DND-41 (cell line): ENCODE results near the gene FHIT.

Experiments used
- ATAC-seq: fragments of 200-7000 bp; cut with Tn5 transposase; 3 replicates; pipeline ENCODE4 v1.9.1; 2021; ENCODE audit warnings: low read depth; ENCODE audit not compliant: insufficient read depth
- DNase-seq: peaks from one replicate; pipeline ENCODE4 v3.0.0-alpha.2; 2020
- H2AFZ ChIP-seq: 2 replicates; pipeline ENCODE4 v1.6.0; 2012; ENCODE audit warnings: low read depth, low read length
- H3K27ac ChIP-seq: 2 replicates; pipeline ENCODE4 v1.5.1; 2012; ENCODE audit warnings: low read length, inconsistent platforms
- H3K27me3 ChIP-seq: fragments of 200-600 bp; sonication (generic); 2 replicates; pipeline ENCODE4 v1.6.0; 2012; ENCODE audit warnings: low read length, mild to moderate bottlenecking, inconsistent platforms; ENCODE audit not compliant: insufficient read depth, poor library complexity
- H3K36me3 ChIP-seq: 2 replicates; pipeline ENCODE4 v1.5.1; 2012; ENCODE audit warnings: low read length, inconsistent platforms; ENCODE audit not compliant: insufficient read depth
- H3K4me1 ChIP-seq: 2 replicates; pipeline ENCODE4 v1.5.1; 2012; ENCODE audit warnings: mild to moderate bottlenecking, low read length; ENCODE audit not compliant: insufficient read depth
- H3K4me2 ChIP-seq: 2 replicates; pipeline ENCODE4 v1.6.0; 2012; ENCODE audit warnings: mild to moderate bottlenecking, moderate library complexity, low read length, inconsistent platforms; ENCODE audit not compliant: insufficient read depth
- H3K4me3 ChIP-seq, 2 experiments: fragments of 200-600 bp in 1 of 2; shearing (Covaris generic) in 1 of 2; 2 replicates each; pipeline ENCODE4 v1.5.1; 2012 to 2016; ENCODE audit warnings: inconsistent platforms in 2 of 2, low read length in 2 of 2, mild to moderate bottlenecking in 2 of 2, low read depth in 1 of 2, moderate library complexity in 1 of 2
- H3K79me2 ChIP-seq: 2 replicates; pipeline ENCODE4 v1.6.0; 2012; ENCODE audit warnings: low read length, inconsistent platforms; ENCODE audit not compliant: insufficient read depth
- H3K9ac ChIP-seq: 2 replicates; pipeline ENCODE4 v1.6.0; 2012; ENCODE audit warnings: low read depth, mild to moderate bottlenecking, inconsistent platforms, low read length, moderate library complexity
- H3K9me3 ChIP-seq: 2 replicates; pipeline ENCODE4 v1.5.1; 2012; ENCODE audit warnings: low read length, moderate library complexity, mild to moderate bottlenecking, inconsistent platforms; ENCODE audit not compliant: insufficient read depth, severe bottlenecking
- H4K20me1 ChIP-seq: 2 replicates; pipeline ENCODE4 v1.6.0; 2012; ENCODE audit warnings: low read length; ENCODE audit not compliant: insufficient read depth
- CTCF ChIP-seq: IDR thresholded peaks from 2 replicates; pipeline ENCODE4 v1.5.1; 2012; ENCODE audit warnings: borderline replicate concordance, low read length, moderate library complexity, mild to moderate bottlenecking; ENCODE audit not compliant: poor library complexity, severe bottlenecking; ENCODE audit errors: extremely low read depth
- EZH2 ChIP-seq: IDR thresholded peaks from 3 replicates; pipeline ENCODE4 v1.6.1; 2012; ENCODE audit warnings: borderline replicate concordance, low read depth, mild to moderate bottlenecking, moderate library complexity, low read length, inconsistent platforms; ENCODE audit not compliant: severe bottlenecking

FHIT gene

GRCh38 chr3:59737241-59737640, 1514.0 kb downstream of the FHIT start:
- Histone ChIP-seq H3K27me3 (no peaks in the 10 kb centered on the region), H2AFZ (no peak overlapping the region), H3K4me2 (no peak overlapping the region), H4K20me1 (no peaks in the 10 kb centered on the region), H3K79me2 (no peaks in the 10 kb centered on the region), H3K9ac (no peak overlapping the region), H3K4me1 (peaks cover 25% of the 10 kb centered on the region), H3K36me3 (no peaks in the 10 kb centered on the region), H3K9me3 (no peaks in the 10 kb centered on the region), H3K27ac (no peak overlapping the region), H3K4me3 (no peak overlapping the region)
- TF ChIP-seq CTCF = no peak
- TF ChIP-seq EZH2 = no peak
- ATAC-seq (no peak), DNase-seq (no peak)

GRCh38 chr3:59734061-59734460, 1517.2 kb downstream of the FHIT start:
- no peak for DNase-seq
- H4K20me1 ChIP-seq = no peaks in the 10 kb centered on the region
- H3K4me2 ChIP-seq = peak overlapping the region; percentile 53; the same call in 1 of the 2 replicates
- H3K79me2 ChIP-seq = no peaks in the 10 kb centered on the region
- no peaks in the 10 kb centered on the region for H3K27me3 ChIP-seq
- peak overlapping the region; percentile 68 for H3K27ac ChIP-seq
- no peak overlapping the region for H2AFZ ChIP-seq
- 0 out of 2 replicates have a peak overlapping the region, but pooled peaks have one; percentile 10 for H3K9ac ChIP-seq
- H3K36me3 ChIP-seq = no peaks in the 10 kb centered on the region
- 0 out of 3 replicates have a peak, but pooled peaks have one; percentile 3 for ATAC-seq
- no peak for TF ChIP-seq CTCF
- TF ChIP-seq EZH2 = no peak
- H3K9me3 ChIP-seq = no peaks in the 10 kb centered on the region
- H3K4me1 ChIP-seq = peaks cover 38% of the 10 kb centered on the region
- H3K4me3 ChIP-seq = 0 out of 4 replicates have a peak overlapping the region, but pooled peaks of 1 of the 2 experiments have one; percentile 0

GRCh38 chr3:59733041-59733809, 1518.0 kb downstream of the FHIT start:
- peak overlapping the region; percentile 53 for H3K4me2 ChIP-seq
- H2AFZ ChIP-seq = no peak overlapping the region
- H3K4me1 ChIP-seq = peaks cover 38% of the 10 kb centered on the region
- TF ChIP-seq EZH2 (no peak), CTCF (no peak)
- H4K20me1 ChIP-seq = no peaks in the 10 kb centered on the region
- H3K27ac ChIP-seq = peak overlapping the region; percentile 68
- ATAC-seq = peak; percentile 84
- no peaks in the 10 kb centered on the region for H3K27me3 ChIP-seq
- 0 out of 2 replicates have a peak overlapping the region, but pooled peaks have one; percentile 10 for H3K9ac ChIP-seq
- peak; percentile 65 for DNase-seq
- H3K79me2 ChIP-seq = no peaks in the 10 kb centered on the region
- H3K9me3 ChIP-seq = no peaks in the 10 kb centered on the region
- 0 out of 4 replicates have a peak overlapping the region, but pooled peaks of 1 of the 2 experiments have one; percentile 0 for H3K4me3 ChIP-seq
- H3K36me3 ChIP-seq = no peaks in the 10 kb centered on the region
